AG20443 (cell line): ENCODE measurements around the gene SACM1L.
"Not testable (repeated sequence)": the region's sequence is repeated elsewhere in the genome, so short reads cannot be mapped to it uniquely, and the experiment has no call there.

Experiments used
- DNase-seq: peaks from one replicate; pipeline ENCODE4 v3.0.0; 2012; ENCODE audit warnings: low spot score, mixed read lengths

SACM1L gene

DNA sequence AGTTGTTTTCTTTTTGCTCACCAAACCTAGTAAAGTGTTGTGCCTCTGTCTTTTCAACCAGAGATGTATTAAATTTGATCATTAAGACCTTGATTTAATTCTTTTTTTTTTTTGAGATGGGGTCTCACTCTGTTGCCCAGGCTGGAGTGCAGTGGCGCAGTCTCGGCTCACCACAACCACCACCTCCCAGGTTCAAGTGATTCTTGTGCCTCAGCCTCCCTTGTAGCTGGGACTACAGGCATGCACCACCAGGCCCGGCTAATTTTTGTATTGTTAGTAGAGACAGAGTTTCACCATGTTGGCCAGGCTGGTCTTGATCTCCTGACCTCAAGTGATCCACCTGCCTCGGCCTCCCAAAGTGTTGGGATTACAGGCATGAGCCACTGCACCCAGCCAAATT, 6.0 kb downstream of the SACM1L start:
- DNase-seq: not testable (repeated sequence)

DNA sequence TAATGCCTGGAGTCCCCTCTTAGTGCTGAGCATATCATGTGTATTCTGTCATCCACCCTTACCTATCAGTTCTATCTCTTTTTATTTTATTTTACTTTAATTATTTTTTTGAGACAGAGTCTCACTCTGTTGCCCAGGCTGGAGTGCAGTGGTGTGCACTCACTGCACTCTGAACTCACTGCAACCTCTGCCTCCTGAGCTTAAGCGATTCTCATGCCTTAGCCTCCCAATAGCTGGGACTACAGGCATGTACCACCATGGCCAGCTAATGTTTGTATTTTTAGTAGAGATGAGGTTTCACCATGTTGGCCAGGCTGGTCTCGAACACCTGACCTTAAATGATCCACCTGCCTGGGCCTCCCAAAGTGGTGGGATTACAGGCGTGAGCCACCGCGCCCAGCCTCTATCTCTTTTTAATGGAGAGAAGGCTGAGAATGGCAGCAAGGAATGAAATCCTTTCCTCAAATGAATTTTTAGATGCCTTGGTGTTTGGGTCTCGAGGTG, 11.4 kb downstream of the SACM1L start:
- no peak for DNase-seq

DNA sequence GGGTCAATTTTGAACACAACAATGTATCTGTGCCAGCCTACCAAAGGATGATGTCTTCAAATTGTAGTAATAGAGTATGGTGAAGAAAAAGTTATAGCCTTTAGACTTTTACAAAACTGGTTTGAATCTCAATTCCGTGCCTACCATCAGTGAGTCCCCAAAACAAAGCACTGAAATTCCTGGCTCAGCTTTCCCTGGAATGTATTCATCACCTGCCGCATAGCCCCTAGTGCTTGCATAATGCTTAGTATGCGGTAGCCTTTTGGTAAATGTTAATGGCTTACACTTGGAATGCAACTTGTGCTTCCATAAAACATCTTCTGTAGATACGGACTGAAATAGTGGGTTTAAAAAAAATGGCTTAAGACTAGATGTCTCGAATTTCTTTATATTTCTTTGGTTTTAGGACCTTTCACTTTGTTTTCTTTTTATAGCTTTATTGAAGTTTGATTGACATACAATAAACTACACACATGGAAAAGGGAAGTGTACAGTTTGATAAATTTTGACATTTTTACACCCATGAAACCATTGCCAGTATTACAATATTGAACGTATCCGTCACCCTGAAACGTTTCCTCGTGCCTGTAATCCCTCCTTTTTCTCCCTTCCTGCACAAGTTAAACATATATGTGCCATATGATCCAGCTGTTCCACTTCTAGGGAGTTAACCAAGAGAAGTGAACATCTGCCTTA, 12.1 kb downstream of the SACM1L start:
- no peak for DNase-seq

DNA sequence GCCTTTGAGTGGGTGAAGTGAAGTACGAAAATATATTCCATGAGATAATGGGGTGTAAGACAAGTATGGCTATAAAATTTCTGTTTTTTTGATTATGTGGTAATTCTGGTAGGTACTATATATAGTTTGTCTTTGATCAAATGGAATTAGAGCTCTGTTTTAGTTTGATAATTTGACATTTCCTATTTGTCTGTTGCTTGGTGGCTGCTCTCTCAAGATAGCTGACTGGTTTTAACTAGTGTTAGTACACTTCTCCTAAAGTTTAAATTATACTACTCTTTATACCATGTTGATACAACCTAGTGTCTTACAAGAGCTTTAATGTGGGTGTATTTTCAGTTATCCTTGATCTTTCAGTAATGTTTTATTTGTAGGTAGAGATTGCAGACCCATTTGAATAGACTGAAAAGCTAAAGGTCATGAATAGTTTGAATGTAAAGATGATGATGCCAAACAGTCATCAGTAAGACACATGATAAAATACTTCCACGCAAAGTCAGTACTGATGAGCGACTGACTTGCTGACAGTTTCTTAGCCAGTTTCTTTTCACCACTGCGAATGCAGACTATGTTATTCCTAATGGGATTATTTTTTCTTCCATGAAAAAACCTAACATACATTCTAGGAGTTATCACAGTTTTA, 15.2 kb downstream of the SACM1L start:
- DNase-seq: no peak

GRCh38 chr3:45705839-45706808, 16.9 kb downstream of the SACM1L start:
- DNase-seq: no peak

DNA sequence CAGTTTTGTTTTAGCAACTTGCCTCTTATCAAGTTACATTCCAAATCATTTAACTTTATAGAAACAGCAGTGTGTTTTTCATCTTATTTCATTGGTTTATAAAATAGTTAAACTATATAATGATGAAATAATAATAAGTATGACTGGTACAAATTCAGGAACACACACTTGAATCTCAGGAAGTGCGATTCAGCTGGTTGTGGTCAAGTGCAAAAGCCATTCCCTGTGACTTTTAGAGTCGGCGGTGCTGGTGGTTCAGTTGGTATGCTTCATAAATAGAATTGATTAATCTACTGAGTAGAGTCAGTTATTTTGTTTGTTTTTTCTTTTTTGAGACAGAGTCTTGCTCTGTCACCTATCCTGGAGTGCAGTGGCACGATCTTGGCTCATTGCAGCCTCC, 22.7 kb downstream of the SACM1L start:
- no peak for DNase-seq

- DNase-seq: no peak
Measured at GRCh38 chr3:45712434-45713110, 23.4 kb downstream of the SACM1L start.

DNA sequence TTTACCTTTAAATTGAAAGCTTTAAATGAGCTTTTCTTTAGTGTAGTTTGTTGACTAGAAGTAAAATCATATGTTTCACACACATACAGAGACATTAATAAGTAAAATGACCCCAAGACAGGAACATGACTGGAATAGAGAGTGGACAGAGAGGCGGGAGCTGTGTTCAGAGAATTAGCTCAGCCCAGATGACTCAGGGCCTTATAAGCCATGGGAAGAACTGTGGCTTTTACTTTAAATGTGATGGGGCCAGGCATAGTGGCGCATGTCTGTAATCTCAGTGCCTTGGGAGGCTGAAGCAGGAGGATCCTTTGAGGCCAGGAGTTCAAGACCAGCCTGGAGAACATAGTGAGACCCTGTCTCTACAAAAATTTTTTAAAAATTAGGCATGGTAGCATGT, 26.7 kb downstream of the SACM1L start:
- no peak for DNase-seq

DNA sequence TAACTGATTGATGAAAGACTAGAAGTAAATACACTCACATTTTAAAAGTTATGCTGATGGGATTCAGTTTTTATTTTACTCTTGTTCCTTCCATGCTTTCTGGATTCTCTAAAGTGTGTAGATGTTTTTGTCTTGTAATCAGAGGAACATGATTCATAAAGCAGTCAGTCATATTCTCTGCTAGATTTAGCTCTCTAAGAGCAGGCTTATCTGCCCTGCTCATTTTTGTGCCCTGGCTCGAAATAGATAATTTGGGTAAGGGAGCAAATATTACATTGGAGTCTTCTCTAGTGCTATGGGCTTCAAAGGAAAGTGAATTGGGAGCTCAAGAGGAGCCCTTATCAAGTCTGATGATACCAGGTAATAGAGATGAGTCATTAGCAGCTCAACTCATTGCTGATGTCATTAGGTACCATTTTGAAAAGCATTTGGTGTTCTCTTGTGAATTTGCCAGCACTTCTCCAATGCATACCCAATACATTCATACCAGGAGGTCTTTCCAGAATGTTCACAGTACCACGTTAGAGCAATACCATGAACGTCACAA, 27.7 kb downstream of the SACM1L start:
- DNase-seq: no peak

GRCh38 chr3:45719655-45720487, 30.7 kb downstream of the SACM1L start:
- no peak for DNase-seq

GRCh38 chr3:45724911-45725310, 35.7 kb downstream of the SACM1L start:
- DNase-seq: no peak

DNA sequence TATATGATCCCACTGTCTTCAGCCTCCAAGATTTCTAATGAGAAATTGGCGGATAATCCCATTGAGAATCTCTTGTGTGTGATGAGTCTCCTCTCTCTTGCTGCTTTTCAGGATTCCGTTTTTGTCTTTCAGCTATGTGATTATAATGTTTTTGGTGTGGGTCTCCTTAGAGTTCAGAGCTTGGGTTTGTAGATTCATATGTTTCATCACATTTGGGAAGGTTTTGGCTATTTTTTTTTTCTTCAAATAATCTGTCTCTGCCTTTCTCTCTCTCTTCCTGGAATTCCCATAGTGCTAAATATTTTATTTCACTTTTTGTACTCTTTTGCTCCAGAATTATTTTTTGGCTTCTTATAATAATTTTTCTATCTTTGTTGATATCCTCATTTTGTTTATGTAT, 40.4 kb downstream of the SACM1L start:
- no peak for DNase-seq

DNA sequence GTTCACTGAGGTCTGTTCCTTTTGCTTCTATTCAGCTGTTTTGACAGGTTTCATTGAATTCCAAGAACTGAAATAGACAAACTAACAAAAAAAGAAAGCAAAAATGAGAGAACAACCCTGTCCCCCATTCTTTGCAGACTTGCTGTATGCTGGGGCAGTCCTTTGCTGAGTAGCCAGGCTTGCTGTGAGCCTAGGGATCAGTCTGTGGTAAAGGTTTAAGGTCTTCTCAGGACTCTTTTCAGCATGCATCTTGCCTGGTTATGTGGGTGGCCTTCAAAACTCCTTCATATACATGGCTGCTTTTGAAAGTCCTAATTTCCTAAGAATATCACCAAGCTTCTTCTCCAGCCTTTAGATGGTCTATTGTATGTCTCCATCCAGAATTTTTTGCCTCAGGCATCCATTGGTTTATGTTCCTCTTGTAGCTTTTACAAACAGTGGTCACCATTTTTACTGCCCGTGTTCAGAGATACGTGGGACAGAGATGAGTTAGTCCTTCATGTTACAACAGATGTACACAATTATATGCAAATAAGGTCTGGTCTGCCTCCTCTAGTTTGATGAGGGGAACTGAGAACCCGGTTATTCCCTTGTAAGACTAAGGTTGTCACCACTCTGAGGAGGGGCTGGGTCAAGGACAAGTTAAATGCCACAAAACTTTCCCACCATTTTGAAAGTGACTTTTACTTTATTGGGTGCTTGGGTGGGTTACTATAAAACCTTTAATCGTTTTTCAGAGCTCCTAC, 41.4 kb downstream of the SACM1L start:
- DNase-seq: no peak

- no peak for DNase-seq
Measured at GRCh38 chr3:45736707-45737106, 47.5 kb downstream of the SACM1L start.

GRCh38 chr3:45737234-45737633, 48.0 kb downstream of the SACM1L start:
- DNase-seq: no peak

- no peak for DNase-seq
Measured at GRCh38 chr3:45739991-45740390, 50.8 kb downstream of the SACM1L start.

DNA sequence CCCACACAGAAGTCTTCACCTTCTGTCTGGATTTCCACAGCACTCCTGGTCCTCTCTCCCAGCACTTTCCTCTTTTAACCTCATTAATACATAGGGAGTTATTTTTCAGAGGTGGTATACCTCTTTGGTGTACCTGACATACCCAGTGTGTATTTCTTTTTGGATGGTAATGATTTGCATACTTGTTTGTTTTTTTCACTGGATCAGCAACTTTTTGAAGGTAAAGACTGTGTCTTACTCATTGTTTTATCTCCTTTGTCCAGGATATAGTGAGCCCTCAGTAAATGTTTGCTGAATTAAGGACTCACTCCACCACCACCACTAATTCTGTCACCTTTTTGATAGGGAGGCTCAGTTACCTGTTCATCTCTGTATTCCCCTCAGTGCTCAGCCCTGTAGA, 52.1 kb downstream of the SACM1L start:
- no peak for DNase-seq

GRCh38 chr3:45741742-45742460, 52.7 kb downstream of the SACM1L start:
- no peak for DNase-seq

- no peak for DNase-seq
Measured at GRCh38 chr3:45742461-45743089, 53.4 kb downstream of the SACM1L start.
